ENCODE results near the gene APOL6. TPM values are rescaled to one million over a fixed set of nuclear protein-coding genes. Genes with fewer than 3 reads are reported as not detected.
"Not testable (repeated sequence)": the region's sequence is repeated elsewhere in the genome, so short reads cannot be mapped to it uniquely, and the experiment has no call there.

The APOL6 gene
- polyA plus RNA-seq, 1 donor from 2014 or later = 4.9 TPM

GRCh38 chr22:35663371-35663770, 15.1 kb downstream of the APOL6 start:
- no peak overlapping the region for H3K27ac Mint-ChIP-seq
- no peak overlapping the region for H3K4me3 Mint-ChIP-seq

GRCh38 chr22:35664955-35665587, 16.8 kb downstream of the APOL6 start:
- Mint-ChIP-seq H3K4me3 (no peak overlapping the region), H3K4me1 (peaks cover 8 to 21% (median 10%) of the 10 kb centered on the region in 3 donors), H3K27me3 (no peaks in the 10 kb centered on the region), H3K36me3 (peaks cover 4% of the 10 kb centered on the region), H3K27ac (no peak overlapping the region), H3K9me3 (peaks cover 1 to 15% (median 3%) of the 10 kb centered on the region in 3 donors)

More at GRCh38 chr22:35663371-35663770, 15.1 kb downstream of the APOL6 start:
- no peaks in the 10 kb centered on the region for H3K27me3 Mint-ChIP-seq
- peaks cover 9 to 21% (median 10%) of the 10 kb centered on the region in 3 donors for H3K4me1 Mint-ChIP-seq
- peaks cover 13% of the 10 kb centered on the region for H3K36me3 Mint-ChIP-seq
- peaks cover 3 to 15% (median 3%) of the 10 kb centered on the region in 3 donors for H3K9me3 Mint-ChIP-seq

DNA sequence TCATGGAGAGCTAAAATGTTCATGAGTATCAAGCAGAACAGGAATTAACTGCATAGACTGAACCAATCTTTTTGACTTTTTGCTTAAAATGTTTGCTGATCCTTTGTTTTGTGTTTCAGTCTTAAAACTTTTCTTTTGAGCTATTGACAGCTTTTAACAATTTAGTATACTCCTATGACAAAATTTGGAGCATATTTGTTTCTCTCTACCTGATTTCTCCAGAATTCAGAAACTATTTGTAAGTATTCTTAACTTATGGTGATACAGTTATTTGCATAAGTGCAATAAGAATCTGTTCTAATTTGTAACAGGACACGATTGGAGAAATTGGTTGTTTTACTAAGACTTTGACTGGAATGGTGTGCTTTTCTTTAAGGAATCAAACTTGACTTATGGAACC, 18.5 kb downstream of the APOL6 start:
- H3K4me3 Mint-ChIP-seq, H3K27me3 Mint-ChIP-seq, H3K27ac Mint-ChIP-seq, H3K4me1 Mint-ChIP-seq, H3K36me3 Mint-ChIP-seq: not testable (repeated sequence)
- peaks cover 1 to 15% (median 3%) of the 10 kb centered on the region in 3 donors for H3K9me3 Mint-ChIP-seq

GRCh38 chr22:35674335-35674734, 26.1 kb downstream of the APOL6 start:
- Mint-ChIP-seq H3K36me3 (peaks cover 7% of the 10 kb centered on the region), H3K9me3 (peaks cover 7 to 19% (median 9%) of the 10 kb centered on the region in 3 donors), H3K27me3 (no peaks in the 10 kb centered on the region), H3K27ac (no peak overlapping the region), H3K4me1 (peaks cover 0 to 3% (median 3%) of the 10 kb centered on the region in 3 donors), H3K4me3 (no peak overlapping the region)

DNA sequence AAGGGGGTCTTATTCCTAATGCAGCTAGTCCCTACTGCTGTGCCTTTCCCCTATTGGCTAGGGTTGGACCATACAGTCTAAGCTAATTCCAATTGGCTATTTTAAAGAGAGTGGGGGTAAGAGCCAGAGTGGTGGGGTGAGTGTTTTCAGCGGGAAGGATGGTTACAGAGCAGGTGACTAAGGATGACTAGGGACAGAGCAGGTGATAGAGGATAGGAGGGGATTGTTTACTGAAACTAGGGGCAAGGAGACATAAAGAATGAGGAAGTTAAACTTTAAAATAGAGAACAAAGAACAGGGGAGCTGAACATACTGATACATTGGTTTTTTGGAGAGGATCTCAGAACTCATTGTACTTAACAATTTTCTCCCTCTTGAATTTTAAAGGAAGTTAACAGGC, 27.8 kb downstream of the APOL6 start:
- H3K27me3 Mint-ChIP-seq, H3K4me1 Mint-ChIP-seq, H3K27ac Mint-ChIP-seq, H3K4me3 Mint-ChIP-seq, H3K36me3 Mint-ChIP-seq: not testable (repeated sequence)
- H3K9me3 Mint-ChIP-seq = peaks cover 7 to 19% (median 9%) of the 10 kb centered on the region in 3 donors

GRCh38 chr22:35677460-35678187, 29.4 kb downstream of the APOL6 start:
- no peak overlapping the region for H3K4me3 Mint-ChIP-seq
- no peaks in the 10 kb centered on the region for H3K27me3 Mint-ChIP-seq
- peaks cover 7 to 15% (median 13%) of the 10 kb centered on the region in 3 donors for H3K9me3 Mint-ChIP-seq
- peaks cover 7% of the 10 kb centered on the region for H3K36me3 Mint-ChIP-seq
- no peak overlapping the region for H3K27ac Mint-ChIP-seq
- H3K4me1 Mint-ChIP-seq = peaks cover 0 to 3% (median 3%) of the 10 kb centered on the region in 3 donors

DNA sequence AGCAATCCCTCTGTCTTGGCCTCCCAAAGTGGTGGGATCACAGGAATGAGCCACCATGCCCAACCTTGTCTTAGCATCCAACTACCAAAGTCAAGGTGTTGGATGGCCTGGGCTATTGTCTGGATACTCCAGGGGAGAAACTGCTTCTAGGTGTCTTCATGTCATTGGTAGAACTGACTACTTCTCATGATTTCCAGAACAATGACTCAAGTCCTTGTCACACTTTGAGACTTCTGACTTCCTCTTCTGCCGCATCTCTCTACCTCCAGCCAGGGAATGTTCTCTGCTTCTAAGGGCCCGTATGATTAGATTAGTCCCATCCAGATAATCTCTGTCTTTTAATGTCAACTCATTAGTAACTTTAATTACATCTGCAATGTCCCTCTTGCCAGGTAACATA, 30.6 kb downstream of the APOL6 start:
- peaks cover 5% of the 10 kb centered on the region for H3K36me3 Mint-ChIP-seq
- peaks cover 4% of the 10 kb centered on the region for H3K27me3 Mint-ChIP-seq
- no peak overlapping the region for H3K4me3 Mint-ChIP-seq
- H3K27ac Mint-ChIP-seq = no peak overlapping the region
- peaks cover 2 to 12% (median 6%) of the 10 kb centered on the region in 3 donors for H3K9me3 Mint-ChIP-seq
- peaks cover 0 to 3% (median 2%) of the 10 kb centered on the region in 3 donors for H3K4me1 Mint-ChIP-seq

GRCh38 chr22:35679492-35679891, 31.2 kb downstream of the APOL6 start:
- H3K4me3 Mint-ChIP-seq, H3K4me1 Mint-ChIP-seq: not testable (repeated sequence)

GRCh38 chr22:35681454-35682052, 33.3 kb downstream of the APOL6 start:
- H3K27ac Mint-ChIP-seq = no peak overlapping the region
- peaks cover 6 to 9% (median 7%) of the 10 kb centered on the region in 3 donors for H3K4me1 Mint-ChIP-seq

More at GRCh38 chr22:35679492-35679891, 31.2 kb downstream of the APOL6 start:
- H3K27me3 Mint-ChIP-seq, H3K36me3 Mint-ChIP-seq, H3K27ac Mint-ChIP-seq: not testable (repeated sequence)
- peaks cover 2 to 14% (median 6%) of the 10 kb centered on the region in 3 donors for H3K9me3 Mint-ChIP-seq

DNA sequence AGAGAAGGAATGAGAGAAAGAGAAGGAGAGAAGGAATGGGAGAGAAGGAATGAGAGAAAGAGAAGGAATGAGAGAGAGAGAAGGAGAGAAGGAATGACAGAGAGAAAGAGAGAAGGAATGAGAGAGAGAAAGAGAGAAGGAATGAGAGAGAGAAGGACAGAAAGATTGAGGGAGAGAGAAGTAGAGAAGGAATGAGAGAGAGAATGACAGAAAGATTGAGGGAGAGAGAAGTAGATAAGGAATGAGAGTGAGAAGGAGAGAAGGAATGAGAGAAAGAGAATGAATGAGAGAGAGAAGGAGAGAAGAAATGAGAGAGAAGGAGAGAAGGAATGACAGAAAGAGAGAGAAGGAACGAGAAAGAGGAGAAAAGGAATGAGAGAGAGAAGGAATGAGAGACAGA, 35.3 kb downstream of the APOL6 start:
- H3K27ac Mint-ChIP-seq = no peak overlapping the region
- H3K36me3 Mint-ChIP-seq = no peaks in the 10 kb centered on the region
- peaks cover 4% of the 10 kb centered on the region for H3K27me3 Mint-ChIP-seq
- H3K4me1 Mint-ChIP-seq = peaks cover 5 to 9% (median 6%) of the 10 kb centered on the region in 3 donors
- H3K4me3 Mint-ChIP-seq = no peak overlapping the region
- peaks cover 0 to 7% (median 2%) of the 10 kb centered on the region in 3 donors for H3K9me3 Mint-ChIP-seq

More at GRCh38 chr22:35681454-35682052, 33.3 kb downstream of the APOL6 start:
- Mint-ChIP-seq H3K9me3 (peaks cover 0 to 7% (median 2%) of the 10 kb centered on the region in 3 donors), H3K4me3 (no peak overlapping the region), H3K36me3 (peaks cover 2% of the 10 kb centered on the region), H3K27me3 (peaks cover 4% of the 10 kb centered on the region)

GRCh38 chr22:35684270-35684700, 36.0 kb downstream of the APOL6 start:
- peaks cover 5 to 9% (median 6%) of the 10 kb centered on the region in 3 donors for H3K4me1 Mint-ChIP-seq
- no peak overlapping the region for H3K4me3 Mint-ChIP-seq
- peaks cover 0 to 7% (median 2%) of the 10 kb centered on the region in 3 donors for H3K9me3 Mint-ChIP-seq
- H3K36me3 Mint-ChIP-seq = no peaks in the 10 kb centered on the region
- peak overlapping the region in 1 of 3 donors; percentile 31 for H3K27ac Mint-ChIP-seq
- H3K27me3 Mint-ChIP-seq = peaks cover 6% of the 10 kb centered on the region

DNA sequence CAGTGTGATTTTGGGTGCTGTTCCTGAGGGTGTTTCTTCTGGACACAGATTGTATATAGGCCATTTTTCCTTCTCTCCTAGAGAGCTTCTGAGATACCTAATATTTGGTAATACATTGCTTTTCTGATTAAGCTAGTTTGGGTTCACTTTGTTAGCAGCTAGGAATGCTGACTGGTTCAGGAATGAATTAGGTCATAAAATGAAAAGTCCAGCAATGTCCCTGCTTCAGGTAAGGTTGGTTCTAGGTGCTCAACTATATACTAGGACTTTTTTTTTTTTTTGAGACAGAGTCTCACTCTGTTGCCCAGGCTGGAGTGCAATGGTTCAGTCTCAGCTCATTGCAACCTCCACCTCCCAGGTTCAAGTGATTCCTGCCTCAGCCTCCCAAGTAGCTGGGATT, 36.5 kb downstream of the APOL6 start:
- Mint-ChIP-seq H3K9me3 (peaks cover 0 to 7% (median 2%) of the 10 kb centered on the region in 3 donors), H3K4me1 (peaks cover 5 to 9% (median 6%) of the 10 kb centered on the region in 3 donors), H3K36me3 (no peaks in the 10 kb centered on the region), H3K27ac (peak overlapping the region in 1 of 3 donors; percentile 31), H3K27me3 (peaks cover 8% of the 10 kb centered on the region), H3K4me3 (no peak overlapping the region)

DNA sequence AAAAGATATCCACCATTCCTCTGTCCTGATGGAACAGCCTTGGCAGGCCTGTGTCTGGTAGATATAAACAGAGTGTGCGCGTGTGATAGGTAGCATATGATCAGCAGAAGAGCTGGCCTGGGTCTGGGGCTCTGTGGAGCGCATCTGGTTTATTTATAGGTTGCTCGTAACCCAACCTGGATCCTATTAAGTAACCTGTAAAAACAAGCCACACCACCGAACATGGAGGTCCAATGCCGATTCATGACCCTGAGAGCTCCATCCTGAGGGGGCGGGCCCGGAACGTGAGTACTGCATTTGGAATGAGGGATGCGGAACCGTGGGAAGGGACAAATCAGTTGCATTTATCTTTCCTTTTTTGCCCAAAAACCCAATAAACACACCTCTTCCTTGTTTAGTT, 37.5 kb downstream of the APOL6 start:
- no peaks in the 10 kb centered on the region for H3K36me3 Mint-ChIP-seq
- peaks cover 8% of the 10 kb centered on the region for H3K27me3 Mint-ChIP-seq
- H3K27ac Mint-ChIP-seq = no peak overlapping the region
- H3K9me3 Mint-ChIP-seq = peaks cover 0 to 7% (median 2%) of the 10 kb centered on the region in 3 donors
- peaks cover 5 to 9% (median 6%) of the 10 kb centered on the region in 3 donors for H3K4me1 Mint-ChIP-seq
- H3K4me3 Mint-ChIP-seq = peak overlapping the region in 1 of 4 donors; percentile 30

- Mint-ChIP-seq H3K36me3 (no peaks in the 10 kb centered on the region), H3K4me3 (peak overlapping the region in 1 of 4 donors; percentile 60), H3K27me3 (peaks cover 8% of the 10 kb centered on the region), H3K4me1 (peaks cover 5 to 9% (median 6%) of the 10 kb centered on the region in 3 donors), H3K9me3 (peaks cover 0 to 7% (median 2%) of the 10 kb centered on the region in 3 donors), H3K27ac (no peak overlapping the region)
Observed at GRCh38 chr22:35686298-35686697, 38.1 kb downstream of the APOL6 start.

GRCh38 chr22:35687461-35687860, 39.2 kb downstream of the APOL6 start:
- H3K27ac Mint-ChIP-seq = no peak overlapping the region

More at GRCh38 chr22:35687461-35687860, 39.2 kb downstream of the APOL6 start:
- Mint-ChIP-seq H3K4me1 (peaks cover 5 to 9% (median 6%) of the 10 kb centered on the region in 3 donors), H3K27me3 (peaks cover 8% of the 10 kb centered on the region), H3K9me3 (peaks cover 0 to 2% (median 1%) of the 10 kb centered on the region in 3 donors), H3K36me3 (no peaks in the 10 kb centered on the region), H3K4me3 (peak overlapping the region in 1 of 4 donors; percentile 1)
